ENCODE results near the gene ATP2B2.

Gene ATP2B2

GRCh38 chr3:10332481-10333348 is 172.7 kb downstream of the ATP2B2 start:
- no peak for TF ChIP-seq CTCF (IDR thresholded peaks at IDR 0.05; ENCODE audit: insufficient read depth, low read depth, low read length, missing control alignments)
- DNase-seq (ENCODE audit: low read depth): no peak
- no peak overlapping the region for H3K4me3 ChIP-seq (ENCODE audit: low read length)

GRCh38 chr3:10331320-10331719 is 174.1 kb downstream of the ATP2B2 start:
- no peak overlapping the region for H3K4me3 ChIP-seq (ENCODE audit: low read length)
- TF ChIP-seq CTCF (IDR thresholded peaks at IDR 0.05; ENCODE audit: insufficient read depth, low read depth, low read length, missing control alignments): no peak
- no peak for DNase-seq (ENCODE audit: low read depth)

- TF ChIP-seq CTCF (IDR thresholded peaks at IDR 0.05; ENCODE audit: insufficient read depth, low read depth, low read length, missing control alignments): no peak
- H3K4me3 ChIP-seq (ENCODE audit: low read length): no peak overlapping the region
- no peak for DNase-seq (ENCODE audit: low read depth)
Observed at GRCh38 chr3:10330319-10330718, 175.1 kb downstream of the ATP2B2 start.

GRCh38 chr3:10329495-10330015 is 175.8 kb downstream of the ATP2B2 start:
- no peak overlapping the region for H3K4me3 ChIP-seq (ENCODE audit: low read length)
- DNase-seq (ENCODE audit: low read depth): no peak
- no peak for TF ChIP-seq CTCF (IDR thresholded peaks at IDR 0.05; ENCODE audit: insufficient read depth, low read depth, low read length, missing control alignments)

GRCh38 chr3:10328460-10329071 is 176.8 kb downstream of the ATP2B2 start:
- no peak for TF ChIP-seq CTCF (IDR thresholded peaks at IDR 0.05; ENCODE audit: insufficient read depth, low read depth, low read length, missing control alignments)
- no peak for DNase-seq (ENCODE audit: low read depth)

GRCh38 chr3:10327592-10327991 is 177.8 kb downstream of the ATP2B2 start:
- TF ChIP-seq CTCF (IDR thresholded peaks at IDR 0.05; ENCODE audit: insufficient read depth, low read depth, low read length, missing control alignments): no peak
- H3K4me3 ChIP-seq (ENCODE audit: low read length): no peak overlapping the region
- DNase-seq (ENCODE audit: low read depth): no peak

More at GRCh38 chr3:10328460-10329071, 176.8 kb downstream of the ATP2B2 start:
- no peak overlapping the region for H3K4me3 ChIP-seq (ENCODE audit: low read length)

Measured in epithelial cell of esophagus (primary cell).